ENCODE data around the gene UVRAG. TPM values are rescaled to one million over a fixed set of nuclear protein-coding genes. Genes with fewer than 3 reads are reported as not detected.

Gene UVRAG
- total and polyA plus RNA-seq, 8 donors, result 4.7 to 55.5 (median 20.5) TPM

DNA sequence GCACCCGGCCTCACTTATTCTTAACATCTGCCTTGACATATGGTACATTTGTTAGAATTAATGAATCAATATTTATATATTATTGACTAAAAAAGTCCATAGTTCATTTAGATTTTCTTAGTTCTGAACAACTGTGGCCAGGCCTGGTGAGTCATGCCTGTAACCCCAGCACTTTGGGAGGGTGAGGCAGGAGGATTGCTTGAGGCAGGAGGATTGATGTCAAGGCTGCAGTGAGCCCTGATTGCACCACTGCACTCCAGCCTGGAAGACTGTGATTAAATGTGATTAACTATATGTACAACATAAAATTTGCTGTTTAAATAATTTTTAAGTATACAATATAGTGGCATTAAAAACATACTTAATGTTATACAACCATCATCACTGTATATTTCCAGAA is 5.6 kb downstream of the UVRAG start:
- Histone ChIP-seq H3K9me3 (no peaks in the 10 kb centered on the region), H3K27ac (no peak overlapping the region), H3K36me3 (peaks cover 0 to 5% (median 0%) of the 10 kb centered on the region in 4 donors), H3K4me1 (peaks cover 30 to 93% (median 68%) of the 10 kb centered on the region in 4 donors), H3K27me3 (no peaks in the 10 kb centered on the region), H3K4me3 (no peak overlapping the region)
- intact Hi-C loops (cut with DNase I; ENCODE audit: low total_unique reads), result no loop called here
- 21 to 87% (median 82%) methylated on average over 1 of the region's 1 CpG for whole genome bisulfite sequencing, 5 donors
- no peak for DNase-seq
- TF ChIP-seq POLR2AphosphoS5 (IDR thresholded peaks at IDR 0.05) (no peak), POLR2A (IDR thresholded peaks at IDR 0.05) (no peak)
- TF ChIP-seq, protein P1, sequence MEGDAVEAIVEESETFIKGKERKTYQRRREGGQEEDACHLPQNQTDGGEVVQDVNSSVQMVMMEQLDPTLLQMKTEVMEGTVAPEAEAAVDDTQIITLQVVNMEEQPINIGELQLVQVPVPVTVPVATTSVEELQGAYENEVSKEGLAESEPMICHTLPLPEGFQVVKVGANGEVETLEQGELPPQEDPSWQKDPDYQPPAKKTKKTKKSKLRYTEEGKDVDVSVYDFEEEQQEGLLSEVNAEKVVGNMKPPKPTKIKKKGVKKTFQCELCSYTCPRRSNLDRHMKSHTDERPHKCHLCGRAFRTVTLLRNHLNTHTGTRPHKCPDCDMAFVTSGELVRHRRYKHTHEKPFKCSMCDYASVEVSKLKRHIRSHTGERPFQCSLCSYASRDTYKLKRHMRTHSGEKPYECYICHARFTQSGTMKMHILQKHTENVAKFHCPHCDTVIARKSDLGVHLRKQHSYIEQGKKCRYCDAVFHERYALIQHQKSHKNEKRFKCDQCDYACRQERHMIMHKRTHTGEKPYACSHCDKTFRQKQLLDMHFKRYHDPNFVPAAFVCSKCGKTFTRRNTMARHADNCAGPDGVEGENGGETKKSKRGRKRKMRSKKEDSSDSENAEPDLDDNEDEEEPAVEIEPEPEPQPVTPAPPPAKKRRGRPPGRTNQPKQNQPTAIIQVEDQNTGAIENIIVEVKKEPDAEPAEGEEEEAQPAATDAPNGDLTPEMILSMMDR (IDR thresholded peaks at IDR 0.05), result no peak

GRCh38 chr11:75821202-75821601 is 6.2 kb downstream of the UVRAG start:
- Histone ChIP-seq H3K36me3 (peaks cover 0 to 5% (median 0%) of the 10 kb centered on the region in 4 donors), H3K27me3 (no peaks in the 10 kb centered on the region), H3K4me1 (peaks cover 29 to 94% (median 69%) of the 10 kb centered on the region in 4 donors), H3K9me3 (no peaks in the 10 kb centered on the region), H3K27ac (no peak overlapping the region), H3K4me3 (no peak overlapping the region)
- DNase-seq, result no peak
- intact Hi-C loops (cut with DNase I; ENCODE audit: low total_unique reads), result no loop called here
- no peak for TF ChIP-seq POLR2A (IDR thresholded peaks at IDR 0.05)
- no peak for TF ChIP-seq POLR2AphosphoS5 (IDR thresholded peaks at IDR 0.05)
- TF ChIP-seq, protein P1 (IDR thresholded peaks at IDR 0.05), result no peak
- TF ChIP-seq EP300 (IDR thresholded peaks at IDR 0.05), result no peak
- 73 to 95% (median 93%) methylated on average over 5 of the region's 5 CpGs for WGBS, 5 donors

- H3K4me1 ChIP-seq, result peaks cover 17 to 94% (median 66%) of the 10 kb centered on the region in 4 donors
- H3K36me3 ChIP-seq, result peaks cover 0 to 5% (median 0%) of the 10 kb centered on the region in 4 donors
- peak overlapping the region in 2 of 5 donors; percentile 30 to 83 for H3K27ac ChIP-seq
- H3K9me3 ChIP-seq, result no peaks in the 10 kb centered on the region
- no peak for DNase-seq
- H3K27me3 ChIP-seq, result no peaks in the 10 kb centered on the region
- WGBS, 5 donors, result 45 to 65% (median 51%) methylated on average over 3 of the region's 3 CpGs
- no peak for TF ChIP-seq POLR2A (IDR thresholded peaks at IDR 0.05)
- intact Hi-C loops (cut with DNase I; ENCODE audit: low total_unique reads), result no loop called here
- no peak overlapping the region for H3K4me3 ChIP-seq
These were observed 7.5 kb downstream of the UVRAG start for GRCh38 chr11:75822541-75822940.

GRCh38 chr11:75823415-75823814 is 8.4 kb downstream of the UVRAG start:
- peaks cover 17 to 95% (median 65%) of the 10 kb centered on the region in 4 donors for H3K4me1 ChIP-seq
- no peak overlapping the region for H3K4me3 ChIP-seq
- no peak for DNase-seq
- H3K27ac ChIP-seq, result peak overlapping the region in 3 of 5 donors; percentile 30 to 83 (median 74)
- H3K27me3 ChIP-seq, result no peaks in the 10 kb centered on the region
- intact Hi-C loops (cut with DNase I; ENCODE audit: low total_unique reads), result no loop called here
- H3K9me3 ChIP-seq, result no peaks in the 10 kb centered on the region
- 57 to 69% (median 58%) methylated on average over 4 of the region's 4 CpGs for WGBS, 5 donors
- peaks cover 0 to 5% (median 0%) of the 10 kb centered on the region in 4 donors for H3K36me3 ChIP-seq
- TF ChIP-seq POLR2AphosphoS5 (IDR thresholded peaks at IDR 0.05) (no peak), EP300 (IDR thresholded peaks at IDR 0.05) (no peak), POLR2A (IDR thresholded peaks at IDR 0.05) (no peak)
- TF ChIP-seq, protein P1 (IDR thresholded peaks at IDR 0.05), result no peak

DNA sequence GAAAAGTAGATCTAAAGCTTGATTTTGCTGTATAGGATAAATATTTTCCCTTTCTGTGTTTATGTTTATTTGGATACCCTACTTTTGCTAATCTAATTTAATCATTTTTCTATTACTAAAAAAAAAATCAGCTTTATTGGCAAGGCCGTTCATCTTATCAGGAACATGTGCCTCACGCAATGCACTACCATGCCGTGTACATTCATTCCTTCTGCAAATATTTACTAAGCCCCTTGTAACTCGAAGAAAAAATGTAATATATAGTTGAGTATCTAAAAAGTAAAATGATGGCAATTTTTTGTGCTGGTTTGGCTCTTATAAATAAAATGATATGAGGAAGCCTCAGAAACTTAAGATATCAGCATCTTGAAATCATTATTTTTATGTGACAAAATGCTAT is 8.9 kb downstream of the UVRAG start:
- peaks cover 17 to 93% (median 63%) of the 10 kb centered on the region in 4 donors for H3K4me1 ChIP-seq
- H3K27ac ChIP-seq, result peak overlapping the region in 3 of 5 donors; percentile 30 to 83 (median 74)

More for the DNA sequence above, 8.9 kb downstream of the UVRAG start:
- H3K9me3 ChIP-seq, result no peaks in the 10 kb centered on the region
- TF ChIP-seq POLR2A (IDR thresholded peaks at IDR 0.05), result no peak
- TF ChIP-seq, protein P1 (IDR thresholded peaks at IDR 0.05), result no peak
- TF ChIP-seq EP300 (IDR thresholded peaks at IDR 0.05), result no peak
- no peak for TF ChIP-seq POLR2AphosphoS5 (IDR thresholded peaks at IDR 0.05)
- WGBS, 5 donors, result 21 to 36% (median 31%) methylated on average over 4 of the region's 4 CpGs
- intact Hi-C loops (cut with DNase I; ENCODE audit: low total_unique reads), result no loop called here
- H3K27me3 ChIP-seq, result no peaks in the 10 kb centered on the region
- H3K4me3 ChIP-seq, result no peak overlapping the region
- H3K36me3 ChIP-seq, result peaks cover 0 to 5% (median 0%) of the 10 kb centered on the region in 4 donors
- DNase-seq, result no peak

Data from stomach (tissue), 9 donors.